Stimulated activated CD4-positive, alpha-beta T cell treated with anti-CD3 and anti-CD28 coated beads, Interleukin-1b, Interleukin-23, amount 100 ng/mL, for 4 hours (primary cell): ENCODE results near the gene ERI3.

Experiments used
- DNase-seq, 2 donors: peaks; one replicate each; pipeline ENCODE4 v3.0.0-alpha.2; 2020; ENCODE audit warnings: low read depth in 2 of 2

The ERI3 gene

GRCh38 chr1:44237721-44238457 is 117.2 kb downstream of the ERI3 start:
- DNase-seq, result peak; percentile 19 to 23

- no peak for DNase-seq
These were observed 118.4 kb downstream of the ERI3 start for GRCh38 chr1:44236490-44237272.

- no peak for DNase-seq
These were observed 119.2 kb downstream of the ERI3 start for GRCh38 chr1:44235808-44236207.

GRCh38 chr1:44233593-44233992 is 121.5 kb downstream of the ERI3 start:
- no peak for DNase-seq

- DNase-seq, result no peak
These were observed 124.3 kb downstream of the ERI3 start for GRCh38 chr1:44230796-44231195.

- DNase-seq, result no peak
These were observed 125.5 kb downstream of the ERI3 start for GRCh38 chr1:44229435-44230167.

- no peak for DNase-seq
These were observed 126.8 kb downstream of the ERI3 start for GRCh38 chr1:44228218-44228617.

- DNase-seq, result no peak
These were observed 127.8 kb downstream of the ERI3 start for GRCh38 chr1:44227211-44227610.

GRCh38 chr1:44225761-44226160 is 129.3 kb downstream of the ERI3 start:
- no peak for DNase-seq

GRCh38 chr1:44223187-44223610 is 131.9 kb downstream of the ERI3 start:
- DNase-seq, result no peak

GRCh38 chr1:44222397-44223186 is 132.5 kb downstream of the ERI3 start:
- DNase-seq, result no peak

- DNase-seq, result no peak
These were observed 133.3 kb downstream of the ERI3 start for GRCh38 chr1:44221769-44222168.

GRCh38 chr1:44220755-44221154 is 134.3 kb downstream of the ERI3 start:
- no peak for DNase-seq

GRCh38 chr1:44220001-44220751 is 134.9 kb downstream of the ERI3 start:
- no peak for DNase-seq

GRCh38 chr1:44219301-44219626 is 135.8 kb downstream of the ERI3 start:
- no peak for DNase-seq

GRCh38 chr1:44218503-44219300 is 136.4 kb downstream of the ERI3 start:
- DNase-seq, result no peak

- peak; percentile 59 to 69 for DNase-seq
These were observed 137.1 kb downstream of the ERI3 start for GRCh38 chr1:44217809-44218410.

GRCh38 chr1:44213222-44214112 is 141.6 kb downstream of the ERI3 start, which contains the start of gene DMAP1:
TSS of gene DMAP1 (plus strand) at chr1:44213471. CDS start at chr1:44213754, 283 bp downstream.
- peak; percentile 75 to 82 for DNase-seq
